ENCODE measurements around the gene MAGI2.

- no peak for TF ChIP-seq CTCF (conservative IDR thresholded peaks at IDR 0.05; ENCODE audit: low read depth, low read length)
- no peak for TF ChIP-seq EZH2 (IDR thresholded peaks at IDR 0.05; ENCODE audit: borderline replicate concordance, low read depth, low read length, poor library complexity, severe bottlenecking)
Measured at GRCh38 chr7:78684201-78684600, 769.3 kb downstream of the MAGI2 start.

All from A673 (cell line).